Measurements from ENCODE around the gene MYLK4.

The MYLK4 gene

GRCh38 chr6:2750832-2751231 lies at the start of gene MYLK4:
TSS of gene MYLK4 (minus strand) at chr6:2750922. CDS start at chr6:2749294, 1,628 bp downstream.
- no peak for DNase-seq (ENCODE audit: low spot score)

GRCh38 chr6:2799936-2800527 lies 49.3 kb upstream of the MYLK4 start:
- DNase-seq (ENCODE audit: low spot score) = peak; percentile 7

DNA sequence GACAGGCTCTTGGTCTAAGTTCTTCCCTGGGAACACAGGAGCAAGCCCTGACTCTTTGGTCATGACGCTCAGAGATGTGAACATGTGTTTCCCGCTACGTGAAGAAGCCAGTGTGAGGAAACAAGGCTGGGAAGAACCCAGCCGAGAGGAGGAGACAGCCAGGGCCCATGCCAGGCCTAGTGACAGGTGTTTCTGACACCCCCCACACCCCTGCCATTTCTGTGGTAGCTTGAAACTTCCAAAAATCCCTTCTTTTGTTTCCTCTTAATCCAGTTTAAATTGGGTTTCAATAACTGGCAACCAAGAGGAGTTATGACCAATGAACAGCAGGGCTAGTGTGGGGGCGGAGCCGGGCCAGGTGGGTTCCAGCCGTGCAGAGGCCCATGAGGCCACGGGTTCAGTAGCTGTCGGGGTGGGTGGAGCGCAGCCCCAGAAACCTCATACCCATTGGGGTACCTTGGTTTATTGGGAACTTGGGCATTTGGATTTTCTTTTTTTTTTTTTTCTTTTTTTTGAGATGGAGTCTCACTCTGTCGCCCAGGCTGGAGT lies 47.9 kb upstream of the MYLK4 start:
- DNase-seq (ENCODE audit: low spot score) = no peak

- DNase-seq (ENCODE audit: low spot score) = no peak
Measured at GRCh38 chr6:2797564-2798031, 46.9 kb upstream of the MYLK4 start.

GRCh38 chr6:2796861-2797260 lies 46.1 kb upstream of the MYLK4 start:
- DNase-seq (ENCODE audit: low spot score) = no peak

DNA sequence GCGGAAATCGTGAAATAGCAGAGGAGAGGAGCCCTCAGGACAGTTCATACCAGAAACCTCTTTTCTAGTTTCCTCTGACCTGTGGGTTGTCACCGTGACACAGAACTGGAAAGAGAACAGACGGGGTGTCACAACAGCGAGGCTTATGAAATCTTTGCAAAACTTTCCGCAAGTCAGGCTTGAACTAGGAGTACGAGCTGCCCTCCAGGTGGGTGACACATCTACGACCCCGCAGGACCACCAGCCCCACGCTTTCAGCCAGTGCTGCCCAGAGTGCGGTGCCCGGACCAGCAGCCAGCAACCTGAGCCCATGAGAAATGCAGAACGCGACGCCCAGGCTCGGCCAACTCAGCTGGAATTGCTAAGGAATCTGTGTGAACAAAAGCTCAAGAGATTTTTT lies 45.2 kb upstream of the MYLK4 start:
- DNase-seq (ENCODE audit: low spot score) = no peak

DNA sequence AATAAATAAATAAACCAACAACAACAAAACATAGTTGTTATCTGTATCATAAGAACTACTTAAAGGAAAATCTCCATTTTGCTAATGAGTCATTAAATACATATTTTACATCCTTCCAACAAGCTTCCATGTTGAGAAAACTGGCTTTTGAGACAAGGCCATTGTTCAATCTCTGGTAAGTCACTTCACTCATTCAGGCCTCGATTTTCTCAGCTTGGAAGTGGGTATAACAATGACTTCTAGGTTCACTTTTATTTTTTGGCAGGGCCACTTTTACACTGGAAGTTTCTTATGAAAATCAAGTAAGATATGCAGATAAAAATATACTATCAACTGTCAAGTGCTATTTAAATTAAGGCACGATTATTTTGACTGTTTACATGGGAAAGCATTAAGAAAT lies 44.4 kb upstream of the MYLK4 start:
- DNase-seq (ENCODE audit: low spot score) = no peak

DNA sequence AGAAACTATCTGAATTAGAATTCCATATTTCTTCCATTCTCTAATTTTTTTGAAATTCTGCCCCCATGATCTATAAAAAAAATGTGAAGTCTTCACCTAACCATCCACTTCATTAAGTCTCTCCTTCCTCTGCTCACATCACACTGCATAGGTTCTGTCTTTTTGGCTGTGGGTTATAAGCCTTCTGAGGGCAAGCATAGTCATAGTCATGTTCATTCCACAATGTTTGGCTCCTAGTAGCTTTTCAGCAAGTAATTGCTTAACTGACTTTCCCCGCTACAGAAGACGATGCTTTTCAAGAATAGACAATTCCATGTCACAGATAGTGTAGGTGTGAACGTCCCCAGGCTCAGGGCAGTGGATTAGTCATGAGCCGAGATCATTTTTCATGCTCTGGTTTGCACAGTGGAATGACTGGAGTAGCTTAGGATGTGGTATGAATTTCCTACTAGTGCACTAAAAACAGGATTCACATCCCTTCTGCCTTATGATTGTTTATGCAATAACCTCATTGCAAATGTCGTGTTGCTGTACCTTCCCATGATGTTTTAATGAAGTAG lies 43.5 kb upstream of the MYLK4 start:
- DNase-seq (ENCODE audit: low spot score) = no peak

GRCh38 chr6:2793534-2794151 lies 42.9 kb upstream of the MYLK4 start:
- peak; percentile 33 for DNase-seq (ENCODE audit: low spot score)

- DNase-seq (ENCODE audit: low spot score) = no peak
Measured at GRCh38 chr6:2792330-2793110, 41.8 kb upstream of the MYLK4 start.

DNA sequence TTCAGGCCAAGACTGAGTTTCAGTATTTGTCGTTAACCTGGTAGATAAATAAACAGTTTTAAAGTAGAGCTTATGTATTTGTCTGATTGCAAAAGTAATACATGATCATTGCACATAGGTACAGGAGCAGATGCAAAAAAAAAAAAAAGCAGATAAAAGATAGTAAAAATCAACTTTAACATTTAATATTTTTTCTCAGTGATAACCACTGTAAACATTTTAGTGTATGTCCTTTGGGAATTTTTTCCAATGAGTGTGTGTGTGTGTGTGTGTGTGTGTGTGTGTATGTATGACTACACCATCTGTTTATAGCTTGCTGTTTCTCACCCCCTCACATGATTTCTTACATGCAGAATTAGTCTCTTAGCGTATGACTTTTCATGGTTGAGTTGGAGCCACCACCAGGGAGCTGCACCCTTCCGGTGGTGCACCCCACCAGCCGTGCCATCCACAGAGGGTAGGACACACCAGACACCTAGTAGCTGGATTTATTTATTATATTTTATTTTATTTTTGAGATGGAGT lies 40.8 kb upstream of the MYLK4 start:
- DNase-seq (ENCODE audit: low spot score) = no peak

GRCh38 chr6:2790588-2791449 lies 40.1 kb upstream of the MYLK4 start:
- peak; percentile 64 for DNase-seq (ENCODE audit: low spot score)

DNA sequence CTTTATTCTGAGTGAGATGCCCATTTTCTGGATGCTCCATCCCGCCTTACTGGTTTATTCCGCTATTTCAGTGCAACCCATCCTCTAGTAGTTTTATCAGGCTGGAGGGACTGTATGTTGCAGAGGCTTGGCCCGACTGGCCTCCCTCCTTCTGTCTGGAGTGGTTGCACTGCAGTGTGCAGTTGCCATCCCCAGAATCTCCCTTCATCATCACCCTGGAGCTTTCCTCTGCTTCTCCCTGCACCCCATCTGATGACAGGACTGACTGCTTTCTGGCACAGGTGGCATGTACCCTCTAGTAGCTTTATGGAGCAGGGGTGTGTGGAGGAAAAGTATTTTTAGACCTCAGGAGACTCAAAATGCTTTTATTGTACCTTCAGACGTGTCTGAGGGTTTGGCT lies 35.5 kb upstream of the MYLK4 start:
- DNase-seq (ENCODE audit: low spot score) = no peak

- DNase-seq (ENCODE audit: low spot score) = no peak
Measured at GRCh38 chr6:2784930-2785329, 34.2 kb upstream of the MYLK4 start.

- DNase-seq (ENCODE audit: low spot score) = no peak
Measured at GRCh38 chr6:2784061-2784460, 33.3 kb upstream of the MYLK4 start.

- no peak for DNase-seq (ENCODE audit: low spot score)
Measured at GRCh38 chr6:2783188-2783963, 32.7 kb upstream of the MYLK4 start.

- DNase-seq (ENCODE audit: low spot score) = no peak
Measured at GRCh38 chr6:2782825-2783187, 32.1 kb upstream of the MYLK4 start.

- no peak for DNase-seq (ENCODE audit: low spot score)
Measured at GRCh38 chr6:2782356-2782708, 31.6 kb upstream of the MYLK4 start.

DNA sequence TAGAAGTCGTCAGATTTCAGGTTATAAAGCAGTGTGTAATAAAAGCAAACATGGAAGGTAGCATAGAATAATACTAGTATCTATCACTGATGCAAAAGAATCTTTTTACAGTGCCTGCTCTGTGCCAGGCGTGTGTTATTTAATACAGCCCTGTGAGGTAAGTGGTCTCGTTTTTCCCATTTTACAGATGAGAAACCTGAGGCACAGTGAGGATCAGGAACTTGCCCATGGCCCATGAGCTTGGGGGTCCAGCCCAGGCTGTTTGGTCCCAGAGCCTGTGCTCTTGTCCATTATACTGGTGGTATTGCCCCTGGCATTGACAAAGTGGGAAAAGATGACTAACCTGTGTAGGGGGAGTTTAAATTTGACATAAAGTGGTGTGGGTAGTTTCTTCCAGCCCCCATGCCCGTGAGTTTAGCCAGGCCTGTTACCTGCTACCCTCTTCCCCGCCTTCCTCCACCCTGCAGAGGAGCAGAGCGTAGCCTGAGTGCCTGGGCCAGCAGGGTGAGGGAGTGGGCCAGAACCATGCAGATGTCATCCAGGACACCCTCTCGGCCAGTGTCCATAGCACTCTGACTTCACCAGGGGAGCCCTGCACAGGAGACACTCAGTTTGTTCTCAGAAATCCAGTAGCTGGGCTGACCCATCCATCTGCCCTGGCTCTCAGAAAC lies 31.1 kb upstream of the MYLK4 start:
- DNase-seq (ENCODE audit: low spot score) = no peak

DNA sequence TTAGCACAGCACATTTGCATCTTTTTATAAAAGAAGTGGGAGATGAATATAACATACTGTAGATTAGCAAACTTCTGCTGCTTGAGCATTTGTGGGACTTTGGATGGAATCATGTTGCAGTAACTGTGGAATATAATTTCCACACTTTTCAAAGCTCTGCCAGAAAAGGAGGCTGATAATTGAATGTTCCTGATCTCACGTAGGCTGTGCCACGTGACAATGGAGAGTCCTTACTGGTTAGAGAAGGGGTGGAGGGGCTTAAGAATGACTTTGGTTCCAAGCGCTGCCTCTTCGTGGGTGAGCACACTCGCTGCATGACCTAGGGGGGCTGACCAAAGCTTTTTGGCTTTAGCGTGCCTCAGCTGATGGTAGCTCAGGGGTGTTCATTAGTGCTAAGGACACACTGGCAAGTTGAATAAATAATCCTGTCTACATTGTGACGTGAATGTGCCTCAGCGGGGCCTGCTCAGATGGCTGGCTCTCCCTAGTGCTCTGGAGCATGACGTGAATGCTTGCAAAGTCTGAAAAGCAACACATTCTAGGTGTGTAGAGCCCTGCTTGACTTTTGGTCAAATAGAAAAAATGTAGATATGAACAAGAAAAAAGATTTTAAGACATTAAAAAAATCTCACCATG lies 29.5 kb upstream of the MYLK4 start:
- DNase-seq (ENCODE audit: low spot score) = no peak

Data from CD4-positive, alpha-beta T cell treated with Interleukin-2 at 100 ng/mL for 4 hours (primary cell).